K562 (cell line): Measurements from ENCODE around the gene TXNRD1. TPM values are rescaled to one million over a fixed set of nuclear protein-coding genes. Genes with fewer than 3 reads are reported as not detected.

Experiments
- CBX2 ChIP-seq: fragments of 200-600 bp; sonication (generic); IDR thresholded peaks from one replicate; pipeline ENCODE4 v1.6.1; 2012; ENCODE audit warnings: mild to moderate bottlenecking, low read length, inconsistent platforms; ENCODE audit not compliant: insufficient read depth, poor library complexity, severe bottlenecking
- MTA1 ChIP-seq: fragments of 450-650 bp; IDR thresholded peaks from 2 replicates; pipeline ENCODE4 v1.6.1; 2017; ENCODE audit warnings: borderline replicate concordance
- NCOA2 ChIP-seq, 2 experiments: fragments of 450-650 bp; IDR thresholded peaks; 2 replicates each; pipeline ENCODE4 v1.6.1; 2018; ENCODE audit warnings: mild to moderate bottlenecking in 2 of 2, moderate library complexity in 1 of 2; ENCODE audit not compliant: partially characterized antibody in 2 of 2
- NFIX ChIP-seq: fragments of 250-450 bp; sonication (Bioruptor Pico); IDR thresholded peaks from 2 replicates; pipeline ENCODE4 v1.4.0; 2020; ENCODE audit warnings: low read depth, mild to moderate bottlenecking, moderate library complexity
- RBM34 ChIP-seq: fragments of 200-400 bp; formaldehyde crosslinking; IDR thresholded peaks from 2 replicates; pipeline ENCODE4 v1.6.1; 2018; ENCODE audit warnings: low read length, borderline replicate concordance; ENCODE audit not compliant: insufficient read depth
- SETDB1 ChIP-seq: IDR thresholded peaks from one replicate; pipeline ENCODE4 v1.6.1; 2012; ENCODE audit warnings: low read length, control low read depth, inconsistent platforms
- SUPT5H ChIP-seq: fragments of 450-650 bp; IDR thresholded peaks from 2 replicates; pipeline ENCODE4 v1.6.1; 2016
- polyA plus RNA-seq, 8 experiments: library from polyadenylated mRNA; depleted of rRNA in 4 of 8; stranded (reverse) in 5 of 8; unstranded in 3 of 8; fragments of >200 nt; fragmentation: Nextera tagmentation in 2 of 8; fragmentation: Illumina TruSeq in 1 of 8; extraction: Ambion mirVana in 2 of 8; extraction: Trizol in 1 of 8; gene quantifications; 2 replicates each; pipeline versions ENCODE4 v1.2.1 to v1.2.3, GENCODE V29; 2011 to 2014; ENCODE audit warnings: inconsistent platforms in 1 of 8, missing spikeins in 1 of 8
- total RNA-seq, 7 experiments: library from RNA; depleted of rRNA in 6 of 7; stranded (reverse); fragments of >200 nt in 6 of 7; fragmentation: Illumina TruSeq in 2 of 7; extraction: Trizol in 2 of 7; gene quantifications; 2 replicates each; pipeline versions ENCODE4 v1.2.1 to v1.2.3, GENCODE V29; 2011 to 2021; ENCODE audit warnings: low replicate concordance in 1 of 7
- TF ChIP-seq, protein P1 (sequence below): fragments of 450-650 bp; IDR thresholded peaks from 2 replicates; pipeline ENCODE4 v1.6.1; 2014; ENCODE audit warnings: low read depth, mild to moderate bottlenecking, moderate library complexity, borderline replicate concordance
- TF ChIP-seq, protein P2 (sequence below), 3 experiments: fragments of 200-800 bp in 1 of 3; sonication (Bioruptor generic) in 1 of 3; sonication (generic) in 1 of 3; formaldehyde crosslinking in 1 of 3; IDR thresholded peaks; 2 replicates each; pipeline versions ENCODE4 v1.6.1 to v1.8.0; 2016 to 2022; ENCODE audit warnings: mild to moderate bottlenecking in 2 of 3, missing compliant biosample characterization in 2 of 3, missing genetic modification characterization in 2 of 3, missing genetic modification reagents in 1 of 3
- TF ChIP-seq, protein P3 (sequence below): fragments of 150-350 bp; IDR thresholded peaks from 2 replicates; pipeline ENCODE4 v1.6.1; 2014; ENCODE audit warnings: low read depth, mild to moderate bottlenecking, low read length, borderline replicate concordance

Gene TXNRD1
- total and polyA plus RNA-seq, 9 of the 15 experiments (the other 6 are each of a cell fraction or from before 2014, with no cell fraction given) = 107 to 189 (median 146) TPM

DNA sequence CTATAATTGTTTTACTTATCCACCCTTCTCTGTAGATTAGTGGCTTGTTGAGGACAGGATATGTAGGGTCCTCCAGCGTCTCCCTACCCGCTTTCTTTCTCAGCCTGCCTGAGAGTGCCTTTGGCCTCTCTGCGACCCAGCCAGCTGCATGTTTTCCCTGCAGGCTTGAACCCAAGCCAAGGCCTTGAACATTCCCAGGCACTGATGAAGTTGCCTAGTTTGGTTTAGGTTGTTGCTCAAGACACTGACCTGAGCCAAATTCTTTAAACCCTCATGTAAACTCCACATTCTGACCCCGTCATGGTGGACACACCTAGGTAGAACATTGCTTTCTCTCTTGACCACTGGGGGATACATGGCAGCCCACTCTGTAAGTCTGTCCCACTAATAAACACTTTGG is 33.4 kb upstream of the TXNRD1 start (continued):
- TF ChIP-seq SUPT5H (no peak), SETDB1 (no peak), NFIX (CRISPR knock-in tag) (no peak), RBM34 (no peak), NCOA2 (IDR thresholded peaks at IDR 0.05; ENCODE audit: partially characterized antibody in 2 of 2) (no peak), MTA1 (no peak), CBX2 (no peak)
- TF ChIP-seq, protein P1, sequence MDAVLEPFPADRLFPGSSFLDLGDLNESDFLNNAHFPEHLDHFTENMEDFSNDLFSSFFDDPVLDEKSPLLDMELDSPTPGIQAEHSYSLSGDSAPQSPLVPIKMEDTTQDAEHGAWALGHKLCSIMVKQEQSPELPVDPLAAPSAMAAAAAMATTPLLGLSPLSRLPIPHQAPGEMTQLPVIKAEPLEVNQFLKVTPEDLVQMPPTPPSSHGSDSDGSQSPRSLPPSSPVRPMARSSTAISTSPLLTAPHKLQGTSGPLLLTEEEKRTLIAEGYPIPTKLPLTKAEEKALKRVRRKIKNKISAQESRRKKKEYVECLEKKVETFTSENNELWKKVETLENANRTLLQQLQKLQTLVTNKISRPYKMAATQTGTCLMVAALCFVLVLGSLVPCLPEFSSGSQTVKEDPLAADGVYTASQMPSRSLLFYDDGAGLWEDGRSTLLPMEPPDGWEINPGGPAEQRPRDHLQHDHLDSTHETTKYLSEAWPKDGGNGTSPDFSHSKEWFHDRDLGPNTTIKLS = no peak
- TF ChIP-seq, protein P2, sequence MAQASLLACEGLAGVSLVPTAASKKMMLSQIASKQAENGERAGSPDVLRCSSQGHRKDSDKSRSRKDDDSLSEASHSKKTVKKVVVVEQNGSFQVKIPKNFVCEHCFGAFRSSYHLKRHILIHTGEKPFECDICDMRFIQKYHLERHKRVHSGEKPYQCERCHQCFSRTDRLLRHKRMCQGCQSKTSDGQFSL (CRISPR knock-in tag; IDR thresholded peaks at IDR 0.05) = no peak
- TF ChIP-seq, protein P2 (tag; IDR thresholded peaks at IDR 0.05) = no peak
- TF ChIP-seq, protein P3, sequence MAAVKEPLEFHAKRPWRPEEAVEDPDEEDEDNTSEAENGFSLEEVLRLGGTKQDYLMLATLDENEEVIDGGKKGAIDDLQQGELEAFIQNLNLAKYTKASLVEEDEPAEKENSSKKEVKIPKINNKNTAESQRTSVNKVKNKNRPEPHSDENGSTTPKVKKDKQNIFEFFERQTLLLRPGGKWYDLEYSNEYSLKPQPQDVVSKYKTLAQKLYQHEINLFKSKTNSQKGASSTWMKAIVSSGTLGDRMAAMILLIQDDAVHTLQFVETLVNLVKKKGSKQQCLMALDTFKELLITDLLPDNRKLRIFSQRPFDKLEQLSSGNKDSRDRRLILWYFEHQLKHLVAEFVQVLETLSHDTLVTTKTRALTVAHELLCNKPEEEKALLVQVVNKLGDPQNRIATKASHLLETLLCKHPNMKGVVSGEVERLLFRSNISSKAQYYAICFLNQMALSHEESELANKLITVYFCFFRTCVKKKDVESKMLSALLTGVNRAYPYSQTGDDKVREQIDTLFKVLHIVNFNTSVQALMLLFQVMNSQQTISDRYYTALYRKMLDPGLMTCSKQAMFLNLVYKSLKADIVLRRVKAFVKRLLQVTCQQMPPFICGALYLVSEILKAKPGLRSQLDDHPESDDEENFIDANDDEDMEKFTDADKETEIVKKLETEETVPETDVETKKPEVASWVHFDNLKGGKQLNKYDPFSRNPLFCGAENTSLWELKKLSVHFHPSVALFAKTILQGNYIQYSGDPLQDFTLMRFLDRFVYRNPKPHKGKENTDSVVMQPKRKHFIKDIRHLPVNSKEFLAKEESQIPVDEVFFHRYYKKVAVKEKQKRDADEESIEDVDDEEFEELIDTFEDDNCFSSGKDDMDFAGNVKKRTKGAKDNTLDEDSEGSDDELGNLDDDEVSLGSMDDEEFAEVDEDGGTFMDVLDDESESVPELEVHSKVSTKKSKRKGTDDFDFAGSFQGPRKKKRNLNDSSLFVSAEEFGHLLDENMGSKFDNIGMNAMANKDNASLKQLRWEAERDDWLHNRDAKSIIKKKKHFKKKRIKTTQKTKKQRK = no peak
